Right ventricle myocardium inferior (tissue), 1 donor: Measurements from ENCODE around the gene ZCCHC24. TPM values are rescaled to one million over a fixed set of nuclear protein-coding genes. Genes with fewer than 3 reads are reported as not detected.

ENCODE experiments used
- ATAC-seq: fragments of 200-7000 bp; cut with Tn5 transposase; one replicate; pipeline ENCODE4 v1.9.1; 2020; ENCODE audit warnings: mild to moderate bottlenecking, moderate library complexity
- DNase-seq: peaks from one replicate; pipeline ENCODE4 v3.0.0; 2021; ENCODE audit errors: missing footprints
- intact Hi-C: fragments of 100-400 bp; cut with DNase I; formaldehyde crosslinking; loops from one replicate; pipeline ENCODE4 v1.11.0; 2022
- total RNA-seq: library from RNA; stranded (reverse); fragmentation: NEBNext Ultra II Directional; extraction: Animal tissue kit (Norgen Biotek cat#: 25700); gene quantifications from one replicate; pipeline ENCODE4 v1.2.1, GENCODE V29; 2021
- donor health status: DM: no; HTN: yes; CAD: no; lungs with severe emphysema.

Gene ZCCHC24
- total RNA-seq, 1 donor from 2014 or later = 60.1 TPM

DNA sequence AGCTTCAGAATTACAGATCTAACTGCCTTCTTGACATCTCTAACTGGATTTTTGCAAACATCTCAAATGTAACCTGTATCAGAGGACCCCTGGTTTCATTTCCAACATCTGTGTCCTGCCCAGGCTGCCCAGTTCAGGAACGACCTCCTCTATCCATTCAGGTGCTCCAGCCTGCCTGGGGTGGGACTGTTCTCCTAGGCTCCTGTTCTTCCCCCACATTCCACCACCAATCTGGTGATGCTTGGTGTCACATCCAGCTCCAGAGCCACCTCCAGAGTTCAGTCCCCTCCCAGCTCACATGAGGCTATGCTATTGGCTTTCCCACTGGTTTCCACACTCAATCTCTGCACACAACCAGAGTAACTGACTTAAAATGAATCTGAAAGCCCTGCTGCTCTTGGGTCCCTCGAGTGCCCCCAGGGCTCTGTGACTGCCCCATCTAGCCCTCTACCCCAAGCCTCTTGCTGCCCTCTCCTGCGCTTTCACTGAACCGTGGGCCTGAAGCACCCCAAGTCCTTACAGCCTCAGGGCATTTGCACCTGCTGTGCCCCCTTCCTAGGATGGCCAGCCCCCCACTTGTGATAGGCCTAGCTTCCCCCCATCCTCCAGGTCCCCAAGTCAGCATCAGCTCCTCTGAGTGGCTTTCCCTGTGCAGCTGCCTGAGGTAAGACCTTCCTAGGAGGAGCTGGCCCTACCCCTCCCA, 52.1 kb downstream of the ZCCHC24 start:
- ATAC-seq = no peak
- peak; percentile 18 for DNase-seq
- intact Hi-C loops = no loop called here

DNA sequence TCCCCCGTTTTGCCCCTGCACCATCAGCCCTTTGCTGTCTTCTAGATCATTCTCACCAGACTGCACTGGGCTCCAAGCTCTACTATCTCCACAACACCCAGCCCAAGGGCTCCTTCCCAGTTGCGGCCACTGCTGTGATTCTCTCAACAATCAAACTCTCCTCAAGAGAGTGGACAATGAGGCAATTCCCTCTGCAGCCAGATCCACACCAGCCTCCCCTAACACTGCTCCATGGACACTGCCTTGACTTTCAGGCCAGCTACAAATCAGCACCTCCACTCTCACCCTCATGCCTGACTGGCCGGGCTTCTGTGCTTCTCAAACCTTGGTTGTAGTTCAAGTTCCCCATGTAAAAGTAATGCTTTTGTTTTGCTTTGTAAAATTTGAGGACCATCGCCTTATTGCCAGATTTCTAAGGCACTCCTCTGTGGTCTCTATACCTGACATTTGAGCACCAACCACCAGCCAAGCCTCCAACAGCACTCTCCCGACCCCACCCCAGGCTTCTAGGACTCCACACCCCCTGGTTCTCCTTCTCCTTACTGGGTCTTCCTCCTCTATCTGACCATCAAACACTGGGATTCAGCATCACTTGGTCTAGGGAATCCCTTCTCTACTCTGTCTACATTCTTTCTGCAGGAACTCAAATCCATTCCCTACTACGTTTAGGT, 52.8 kb downstream of the ZCCHC24 start:
- intact Hi-C loops = no loop called here
- DNase-seq (peak; percentile 56), ATAC-seq (peak; percentile 58)

DNA sequence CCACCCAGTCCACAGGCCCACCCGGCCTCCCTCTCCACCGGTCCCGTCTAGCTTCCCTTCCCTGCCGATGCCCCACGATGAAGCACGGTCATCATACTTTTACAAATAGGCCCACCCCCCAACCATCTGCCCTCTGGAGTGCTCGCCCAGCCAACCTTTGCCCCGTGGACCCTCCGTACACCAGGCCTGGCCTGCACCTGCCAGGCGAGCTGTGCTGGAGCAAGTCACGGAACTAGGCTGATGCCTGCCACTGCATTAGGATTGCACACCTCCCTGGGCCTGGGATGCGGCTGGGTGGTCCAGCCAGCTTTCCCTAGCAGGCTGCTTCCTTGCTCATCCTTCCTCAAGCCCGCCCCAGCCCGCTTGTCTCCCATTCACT, 53.4 kb downstream of the ZCCHC24 start:
- DNase-seq (peak; percentile 56), ATAC-seq (no peak)
- intact Hi-C loops = no loop called here

DNA sequence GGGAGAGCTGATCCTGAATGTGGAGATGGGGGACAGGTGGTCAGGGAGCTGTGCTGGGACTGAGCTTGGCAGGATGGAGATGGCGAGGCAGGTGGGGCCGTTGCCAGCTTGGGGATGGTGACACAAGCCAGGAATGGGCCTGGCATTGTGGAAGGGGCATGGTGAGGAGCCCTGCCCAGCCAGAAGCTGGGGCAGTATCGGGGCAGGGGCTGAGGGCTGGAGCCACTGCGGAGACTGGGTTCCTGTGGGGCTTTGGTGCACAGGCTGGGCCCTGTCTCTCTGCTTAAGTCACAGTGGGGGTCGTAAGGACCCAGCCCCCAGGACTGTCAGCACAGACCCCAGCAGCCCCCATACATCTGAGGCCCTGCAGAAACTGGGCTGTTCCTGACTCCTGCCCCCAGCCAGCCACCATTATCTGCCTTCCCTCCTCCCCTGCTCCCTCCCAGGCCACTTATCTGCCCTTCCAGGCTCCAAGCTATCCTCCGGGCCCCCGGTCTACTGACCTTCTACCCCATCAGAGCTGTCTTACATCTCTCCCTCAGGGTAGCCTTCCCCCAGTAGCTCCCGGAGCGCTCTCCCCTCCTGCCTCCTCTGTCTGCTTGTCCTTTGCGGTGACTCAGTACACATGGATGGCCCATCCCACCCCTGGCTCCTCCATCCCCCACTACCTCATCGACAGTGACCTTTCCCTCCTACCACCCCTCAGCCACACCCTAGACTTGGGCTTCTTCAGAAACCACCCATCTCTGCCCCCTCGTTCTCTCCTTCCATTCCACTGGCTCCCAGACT, 54.0 kb downstream of the ZCCHC24 start:
- ATAC-seq = peak; percentile 14
- intact Hi-C loops = no loop called here
- DNase-seq = peak; percentile 45

DNA sequence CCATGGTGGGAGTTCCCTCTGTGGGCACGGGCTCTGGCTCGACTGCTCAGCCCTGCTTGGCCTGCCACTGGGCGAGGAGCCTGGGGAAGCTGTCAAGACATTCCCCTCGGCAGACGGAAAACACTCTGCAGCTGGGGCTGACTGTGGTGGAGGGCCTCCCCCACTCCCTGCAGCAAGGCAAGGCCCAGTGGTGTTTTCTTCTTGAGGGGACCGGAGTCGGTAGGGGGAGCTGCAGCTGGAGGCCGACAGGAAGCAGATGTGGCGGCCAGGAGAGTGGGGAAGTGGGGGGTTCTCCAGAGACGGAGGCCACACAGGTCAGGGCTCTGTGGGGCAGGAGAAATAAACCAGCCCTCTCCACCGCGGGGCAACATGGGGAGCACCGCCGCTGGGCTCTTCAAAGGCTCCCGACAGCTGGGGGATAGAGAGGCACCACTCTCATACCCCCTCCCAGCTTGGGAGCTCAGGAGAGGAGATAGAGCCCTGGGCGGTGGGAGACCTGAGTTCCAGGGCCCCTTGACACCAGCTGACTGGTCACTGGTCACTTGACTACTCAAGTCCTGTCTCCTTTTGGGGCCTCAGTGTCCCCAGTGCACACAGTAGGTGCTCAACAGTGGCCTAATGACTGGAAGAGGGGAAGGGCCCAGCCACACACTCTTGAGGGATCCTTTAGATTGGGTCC, 54.7 kb downstream of the ZCCHC24 start:
- intact Hi-C loops = no loop called here
- ATAC-seq (no peak), DNase-seq (peak; percentile 74)

DNA sequence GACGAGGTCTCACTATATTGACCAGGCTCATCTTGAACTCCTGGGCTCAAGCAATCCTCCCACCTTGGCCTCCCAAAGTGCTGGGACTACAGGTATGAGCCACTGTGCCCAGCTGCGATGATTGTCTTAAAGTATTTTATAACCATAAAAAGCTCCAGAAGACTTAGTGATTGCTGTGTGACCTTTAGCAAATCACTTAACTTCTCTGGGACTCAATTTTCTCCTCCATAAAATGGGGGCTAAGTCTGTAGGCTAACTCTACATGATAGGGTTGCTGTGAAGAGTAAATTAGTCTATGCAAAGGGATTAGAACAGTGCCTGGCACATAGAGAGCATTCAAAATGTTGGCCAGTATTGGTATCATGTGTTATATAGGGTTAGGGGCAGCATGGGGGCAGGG, 55.4 kb downstream of the ZCCHC24 start:
- ATAC-seq = no peak
- intact Hi-C loops = no loop called here
- DNase-seq = no peak

DNA sequence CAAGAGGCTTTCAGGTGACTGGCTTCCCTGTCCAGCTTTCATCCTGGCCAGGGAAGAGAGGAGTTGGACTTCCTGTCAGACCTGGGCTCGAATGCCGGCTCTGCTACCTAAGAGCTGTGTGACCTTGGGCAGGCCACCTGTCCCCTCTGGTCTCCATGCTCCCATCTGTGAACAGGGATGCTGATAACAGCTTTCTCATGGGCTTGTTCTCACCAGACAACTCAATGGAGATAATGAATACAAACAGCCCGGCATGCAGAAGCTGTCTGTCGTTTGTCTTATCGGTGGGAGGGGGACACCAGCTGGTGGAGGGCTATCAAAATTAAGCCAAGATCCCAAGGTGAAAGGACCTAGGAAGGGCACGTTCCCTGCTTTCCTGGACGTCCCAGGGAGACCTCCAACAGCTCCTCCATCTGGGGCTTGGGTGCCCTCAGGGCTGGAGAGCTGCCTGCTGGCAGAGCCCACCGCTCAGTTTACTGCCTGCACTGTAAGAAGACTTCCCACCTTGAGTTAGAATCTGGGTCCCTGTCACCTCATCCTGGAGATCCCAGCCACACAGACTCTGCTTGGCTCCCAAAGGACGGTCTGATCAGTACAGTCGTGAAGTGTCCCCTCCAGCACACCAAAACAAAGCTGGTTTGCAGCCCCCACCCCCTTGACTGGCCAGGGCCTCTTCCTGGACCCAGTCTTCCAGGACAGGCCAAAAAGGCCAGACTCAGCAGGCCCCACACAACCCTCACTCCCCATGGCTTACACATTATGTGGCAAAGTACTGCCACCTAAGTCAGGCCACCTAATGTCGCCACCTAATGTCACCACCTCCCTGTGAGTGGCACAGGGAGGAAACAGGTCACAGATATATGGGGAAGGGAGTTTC, 57.2 kb downstream of the ZCCHC24 start:
- ATAC-seq (no peak), DNase-seq (no peak)
- intact Hi-C loops = no loop called here

DNA sequence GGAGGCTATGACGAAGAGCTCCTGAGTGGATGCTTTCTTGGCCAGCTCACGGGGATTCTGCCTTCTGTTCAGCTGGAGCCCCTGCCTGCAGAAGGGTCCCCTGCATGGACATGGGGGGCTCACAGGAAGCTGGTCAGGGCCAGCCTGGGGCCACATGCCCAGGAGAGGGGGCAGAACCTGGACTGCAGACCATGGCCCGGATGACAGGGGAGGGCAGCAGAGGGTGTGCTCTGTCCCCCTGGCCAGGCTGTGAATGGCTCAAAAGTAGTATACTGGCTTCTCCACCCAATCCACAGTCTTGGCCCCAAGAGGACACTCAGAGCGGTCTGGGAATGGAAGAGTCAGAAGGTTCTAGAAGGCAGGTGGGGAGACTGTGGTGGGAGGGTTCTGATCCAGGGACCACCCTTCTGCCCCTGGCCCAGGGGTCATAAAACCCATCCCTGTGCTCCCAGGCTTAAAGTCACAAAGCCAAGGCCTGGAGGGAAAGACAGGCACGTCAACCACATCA, 57.9 kb downstream of the ZCCHC24 start:
- ATAC-seq (no peak), DNase-seq (no peak)
- intact Hi-C loops = no loop called here

DNA sequence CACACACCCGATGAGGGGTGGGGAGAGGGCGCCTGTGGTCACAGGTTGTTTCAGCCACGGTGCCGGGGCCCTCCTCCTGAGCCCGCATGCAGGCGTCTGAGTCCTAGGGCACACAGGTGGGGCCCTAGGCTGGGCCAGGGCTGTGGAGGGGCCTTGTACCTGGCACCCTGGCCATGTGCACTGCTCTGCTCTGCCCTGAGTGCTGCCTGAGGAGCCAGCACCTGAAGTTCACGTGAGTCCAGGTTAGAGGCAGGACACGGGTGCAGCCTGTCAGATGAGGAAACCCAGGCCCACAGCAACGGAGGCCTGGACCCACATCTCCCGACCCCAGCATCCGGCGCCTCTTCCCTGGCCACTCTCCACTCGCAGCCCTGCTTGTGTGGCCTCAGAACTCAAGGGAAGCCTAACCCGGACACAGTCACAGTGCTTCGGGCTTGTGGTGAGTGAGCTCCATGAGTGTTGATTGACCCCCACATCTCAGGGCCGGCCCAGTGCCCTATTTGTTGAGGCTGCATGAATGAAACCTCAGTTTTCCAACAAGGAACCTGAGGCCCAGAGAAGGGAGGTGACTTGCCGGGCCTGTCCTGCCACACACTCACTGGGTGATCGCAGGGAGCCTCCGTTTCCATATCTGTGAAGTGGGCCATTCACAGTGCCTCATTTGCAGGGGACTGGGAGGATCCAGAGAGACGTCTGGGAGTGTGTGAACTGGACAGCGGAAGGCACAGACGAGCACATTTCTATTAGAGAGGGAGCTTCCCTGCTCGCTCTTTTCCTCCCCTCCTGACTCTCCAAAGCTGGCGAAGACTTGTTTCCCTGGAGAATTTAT, 58.6 kb downstream of the ZCCHC24 start:
- DNase-seq = peak; percentile 58
- no peak for ATAC-seq

DNA sequence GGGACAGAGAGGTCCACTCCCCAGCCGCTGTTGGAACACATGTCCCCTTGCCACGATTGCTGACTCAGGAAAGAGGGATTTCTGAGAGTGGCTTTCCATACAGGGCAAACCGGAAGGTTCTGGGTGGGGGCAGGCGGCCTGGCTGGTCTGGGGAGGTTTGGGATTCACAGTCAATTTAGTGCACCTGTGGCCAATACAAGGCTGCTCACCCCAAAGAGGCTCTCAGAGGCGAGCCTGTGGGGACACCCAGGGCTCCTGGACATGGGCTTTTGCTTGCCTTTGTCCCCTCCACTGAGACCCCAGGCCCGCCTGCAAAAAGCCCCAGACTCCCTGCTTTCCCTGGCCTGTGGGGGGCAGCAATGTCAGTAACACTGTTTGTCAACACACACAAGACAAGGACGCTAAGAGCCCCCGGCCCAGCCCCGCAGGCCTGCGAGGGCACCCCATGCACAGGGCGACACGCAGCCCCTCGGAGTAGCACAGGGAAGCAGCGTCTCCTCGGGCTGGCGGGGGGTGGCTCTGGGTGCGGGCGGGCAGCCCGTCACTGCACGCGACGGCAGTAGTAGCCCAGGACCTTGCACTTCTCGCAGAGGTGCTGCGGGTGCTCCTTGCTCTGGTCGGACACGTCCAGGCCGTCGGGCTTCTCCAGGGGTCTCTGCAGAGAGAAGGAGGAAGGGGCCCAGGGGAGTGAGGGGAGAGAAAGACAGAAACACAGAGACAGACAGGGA, 59.5 kb downstream of the ZCCHC24 start:
- DNase-seq (peak; percentile 72), ATAC-seq (no peak)
- intact Hi-C loops = no loop called here

More for the DNA sequence above, 58.6 kb downstream of the ZCCHC24 start:
- intact Hi-C loops = no loop called here

DNA sequence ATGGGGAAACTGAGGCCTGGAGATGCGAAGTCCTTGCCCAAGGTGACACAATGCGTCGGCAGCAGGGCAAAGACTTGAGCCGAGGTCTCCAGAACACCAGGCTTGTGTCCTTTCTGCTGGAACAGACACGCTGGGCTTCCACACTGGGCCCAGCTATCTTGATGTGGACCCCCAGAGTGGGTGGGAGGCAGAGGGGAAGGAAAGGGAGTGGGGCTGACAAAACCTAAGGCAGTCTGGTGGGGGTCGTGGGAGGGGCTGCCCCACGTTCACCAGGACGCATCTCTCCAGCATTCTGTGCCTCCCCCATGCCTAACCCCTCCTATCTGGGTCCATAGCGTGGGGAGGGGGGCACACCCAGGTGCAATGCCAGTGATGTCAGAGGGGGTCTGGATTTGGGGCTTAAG, 60.0 kb downstream of the ZCCHC24 start:
- DNase-seq (no peak), ATAC-seq (no peak)
- intact Hi-C loops = no loop called here

DNA sequence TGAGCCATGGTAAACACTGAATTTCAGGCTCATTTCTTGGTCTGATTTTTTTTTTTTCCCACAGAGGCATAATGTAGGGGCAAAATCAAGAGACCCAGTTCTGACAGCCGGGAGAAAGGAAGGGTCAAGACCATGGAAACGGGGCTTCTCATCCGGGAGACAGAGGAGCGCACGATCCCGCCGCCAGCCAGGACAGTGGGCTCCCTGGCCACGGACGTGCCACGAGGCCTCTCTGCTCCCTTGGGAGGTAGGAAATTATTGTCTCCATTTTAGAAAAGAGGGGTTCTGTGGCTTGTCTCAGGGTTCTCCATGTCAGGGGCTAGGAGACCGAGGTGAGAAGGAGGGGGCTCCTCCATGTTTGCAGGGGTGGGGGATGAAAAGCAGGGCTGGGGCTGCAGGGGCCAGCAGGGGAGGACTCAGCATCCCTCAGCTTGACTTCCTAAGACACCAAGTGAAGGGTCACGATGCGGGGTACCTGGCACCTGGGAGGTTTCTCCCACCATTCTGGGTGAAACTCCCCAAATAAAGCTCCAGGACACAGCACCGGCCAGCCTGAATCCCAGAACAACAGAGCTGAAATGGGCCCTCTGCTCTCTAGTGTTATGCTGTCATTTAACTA, 60.5 kb downstream of the ZCCHC24 start:
- DNase-seq (no peak), ATAC-seq (no peak)
- intact Hi-C loops = loop anchor here (5.0 kb wide), 1 partner anchor 62 kb away; the partner anchor contains the start of gene ZCCHC24

DNA sequence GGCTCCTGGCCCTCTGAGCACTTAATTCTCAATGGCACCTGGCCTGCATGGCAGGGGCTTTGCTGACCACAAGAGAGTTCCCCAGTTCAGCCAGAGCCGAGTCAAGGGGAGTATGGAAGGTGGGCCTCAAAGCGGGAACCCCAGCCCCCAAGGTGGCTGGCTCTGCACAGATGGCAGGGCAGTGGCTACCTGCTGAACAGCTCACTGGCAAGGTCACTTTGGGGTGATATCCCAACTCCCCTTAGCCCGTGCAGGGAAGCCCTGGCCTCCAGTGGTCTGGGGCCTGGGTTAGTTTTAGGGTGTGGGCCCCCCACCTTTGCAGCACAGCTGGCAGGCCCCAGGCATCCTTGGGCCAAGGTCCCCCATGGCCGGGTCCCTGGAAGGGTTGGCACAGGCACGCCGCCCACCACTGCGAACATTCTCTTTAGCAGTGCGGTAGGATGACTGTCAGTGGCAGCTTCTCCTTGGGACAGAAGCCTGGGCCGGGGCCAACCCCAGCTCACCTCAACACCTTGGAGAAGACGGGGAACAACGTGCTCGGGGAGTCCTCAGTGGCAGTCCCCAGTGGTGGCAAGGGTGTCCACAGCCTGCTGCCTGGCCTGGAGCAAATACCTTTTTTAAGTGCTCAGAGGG, 61.3 kb downstream of the ZCCHC24 start:
- intact Hi-C loops = loop anchor here (5.0 kb wide), 1 partner anchor 63 kb away; the partner anchor contains the start of gene ZCCHC24
- DNase-seq (peak; percentile 56), ATAC-seq (no peak)

DNA sequence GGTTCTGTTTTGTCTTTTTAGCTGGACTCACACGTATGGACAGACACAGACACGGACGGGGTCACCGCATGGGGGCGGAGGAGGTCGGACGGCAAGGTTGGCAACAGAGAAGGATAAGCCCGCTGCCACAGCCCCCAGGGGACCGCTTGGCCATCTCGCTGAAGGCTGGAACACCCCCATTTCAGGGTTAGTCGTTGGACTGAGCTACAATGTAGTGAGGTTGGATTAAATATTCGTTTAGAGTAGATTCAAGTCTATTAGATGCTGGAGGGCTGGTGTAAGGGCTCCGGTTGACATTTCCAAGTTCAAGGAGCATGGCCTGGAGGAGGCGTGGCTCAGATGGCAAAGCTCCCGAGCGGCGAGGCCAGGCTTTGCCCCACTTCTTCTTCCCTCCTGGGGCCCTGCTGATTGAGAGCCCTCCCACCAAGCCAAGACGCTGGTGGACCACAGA, 62.9 kb downstream of the ZCCHC24 start:
- no peak for DNase-seq
- intact Hi-C loops = loop anchor here (5.0 kb wide), 1 partner anchor 65 kb away; the partner anchor contains the start of gene ZCCHC24
- no peak for ATAC-seq

DNA sequence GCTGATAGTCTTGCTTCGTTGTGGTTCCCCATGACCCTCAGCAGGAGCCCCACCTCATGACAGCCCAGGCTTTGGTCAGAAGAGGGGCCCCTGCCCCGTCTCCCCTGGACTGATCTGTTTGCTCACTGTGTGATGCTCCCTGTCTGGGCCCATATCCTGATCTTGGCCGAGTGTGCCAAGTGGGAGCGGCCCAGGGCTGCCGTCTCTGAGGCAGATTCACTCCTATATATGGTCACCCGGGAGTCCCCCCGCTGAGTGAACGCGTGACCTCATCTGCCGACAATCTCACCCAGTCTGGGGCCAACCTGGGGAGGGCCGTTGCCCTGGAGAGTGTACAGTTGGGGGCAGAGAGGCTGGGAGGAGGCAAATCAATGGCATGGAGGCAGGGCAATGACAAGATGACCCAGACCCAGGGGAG, 63.6 kb downstream of the ZCCHC24 start:
- DNase-seq (peak; percentile 70), ATAC-seq (peak; percentile 49)
- intact Hi-C loops = loop anchor here (5.0 kb wide), 1 partner anchor 65 kb away; the partner anchor contains the start of gene ZCCHC24
